GM12878 (cell line): ENCODE measurements around the gene KPNA3.

ENCODE experiments used
- CTCF ChIP-seq, 3 experiments: IDR thresholded peaks in 2 of 3; conservative IDR thresholded peaks in 1 of 3; 2 replicates each; pipeline ENCODE4 v1.5.1; 2011; ENCODE audit warnings: low read depth in 3 of 3, low read length in 3 of 3, mild to moderate bottlenecking in 3 of 3, control low read depth in 2 of 3, moderate library complexity in 2 of 3, inconsistent platforms in 1 of 3, mixed read lengths in 1 of 3; ENCODE audit not compliant: control insufficient read depth in 2 of 3, insufficient read depth in 1 of 3; ENCODE audit errors: extremely low read depth in 1 of 3
- DPF2 ChIP-seq: fragments of 450-650 bp; IDR thresholded peaks from 2 replicates; pipeline ENCODE4 v1.6.1; 2017; ENCODE audit warnings: mild to moderate bottlenecking
- EP300 ChIP-seq, 2 experiments: fragments of 150-350 bp in 1 of 2; IDR thresholded peaks; 2 replicates each; pipeline ENCODE4 v1.6.1; 2011 to 2012; ENCODE audit warnings: low read depth in 2 of 2, low read length in 2 of 2, borderline replicate concordance in 1 of 2, improper control_type of control experiment in 1 of 2, inconsistent platforms in 1 of 2; ENCODE audit not compliant: control insufficient read depth in 1 of 2
- ESRRA ChIP-seq: IDR thresholded peaks from 2 replicates; pipeline ENCODE4 v1.6.1; 2012; ENCODE audit warnings: mild to moderate bottlenecking, low read length, improper control_type of control experiment
- EZH2 ChIP-seq: IDR thresholded peaks from 2 replicates; pipeline ENCODE4 v1.6.1; 2012; ENCODE audit warnings: low read depth, mild to moderate bottlenecking, control low read depth, inconsistent platforms, low read length, borderline replicate concordance; ENCODE audit not compliant: control insufficient read depth
- MAX ChIP-seq: IDR thresholded peaks from 2 replicates; pipeline ENCODE4 v1.6.1; 2012; ENCODE audit warnings: low read depth, low read length, improper control_type of control experiment
- POLR2A ChIP-seq: IDR thresholded peaks from 2 replicates; pipeline ENCODE4 v1.6.1; 2011; ENCODE audit warnings: low read depth, mild to moderate bottlenecking, low read length
- RFX5 ChIP-seq: IDR thresholded peaks from 2 replicates; pipeline ENCODE4 v1.6.1; 2011; ENCODE audit warnings: low read depth, low read length, improper control_type of control experiment
- SIN3A ChIP-seq: IDR thresholded peaks from 2 replicates; pipeline ENCODE4 v1.6.1; 2012; ENCODE audit warnings: low read depth, low read length, improper control_type of control experiment
- SRF ChIP-seq, 2 experiments: IDR thresholded peaks; 2 replicates each; pipeline ENCODE4 v1.6.1; 2011; ENCODE audit warnings: low read depth in 2 of 2, low read length in 2 of 2, mild to moderate bottlenecking in 1 of 2, moderate library complexity in 1 of 2
- TAF1 ChIP-seq: IDR thresholded peaks from 2 replicates; pipeline ENCODE4 v1.6.1; 2011; ENCODE audit warnings: mild to moderate bottlenecking, low read depth, low read length, borderline replicate concordance
- YY1 ChIP-seq: IDR thresholded peaks from 2 replicates; pipeline ENCODE4 v1.6.1; 2011; ENCODE audit warnings: low read depth, mild to moderate bottlenecking, low read length

GRCh38 chr13:49760558-49760957, 31.9 kb downstream of the KPNA3 start:
- no peak for TF ChIP-seq POLR2A
- TF ChIP-seq TAF1 = no peak
- TF ChIP-seq RFX5 = no peak
- no peak for TF ChIP-seq EP300 (IDR thresholded peaks at IDR 0.05; ENCODE audit: borderline replicate concordance in 1 of 2, control insufficient read depth in 1 of 2, low read depth in 2 of 2, low read length in 2 of 2)
- no peak for TF ChIP-seq CTCF (IDR thresholded peaks at IDR 0.05 in 2 of 3, conservative IDR thresholded peaks at IDR 0.05 in 1 of 3; ENCODE audit: control insufficient read depth in 2 of 3, extremely low read depth in 1 of 3, insufficient read depth in 1 of 3, low read depth in 3 of 3, low read length in 3 of 3)
- no peak for TF ChIP-seq YY1
- TF ChIP-seq SIN3A = no peak
- no peak for TF ChIP-seq ESRRA
- TF ChIP-seq EZH2 = no peak
- no peak for TF ChIP-seq DPF2
- no peak for TF ChIP-seq SRF (IDR thresholded peaks at IDR 0.05; ENCODE audit: low read depth in 2 of 2, low read length in 2 of 2)
- no peak for TF ChIP-seq MAX
